H9 (cell line): ENCODE results near the gene EXOC6. TPM values are rescaled to one million over a fixed set of nuclear protein-coding genes. Genes with fewer than 3 reads are reported as not detected.

Experiments
- DNase-seq: peaks from one replicate; pipeline ENCODE4 v3.0.0-alpha.2; 2017
- H2AFZ ChIP-seq: one replicate; pipeline ENCODE4 v1.6.1; 2013; ENCODE audit warnings: mild to moderate bottlenecking, low read length, control low read depth, moderate library complexity
- H2AK5ac ChIP-seq: 2 replicates; pipeline ENCODE4 v1.6.1; 2013; ENCODE audit warnings: low read length, control low read depth, mixed read lengths; ENCODE audit not compliant: insufficient read length
- H2BK120ac ChIP-seq: one replicate; pipeline ENCODE4 v1.6.1; 2013; ENCODE audit warnings: low read depth, mild to moderate bottlenecking, low read length, control low read depth, inconsistent platforms; ENCODE audit not compliant: poor library complexity, severe bottlenecking
- H2BK12ac ChIP-seq: 2 replicates; pipeline ENCODE4 v1.6.1; 2013; ENCODE audit warnings: low read length, control low read depth, mixed read lengths, low read depth; ENCODE audit not compliant: insufficient read length
- H2BK15ac ChIP-seq: 2 replicates; pipeline ENCODE4 v1.6.1; 2013; ENCODE audit warnings: low read depth, low read length, control low read depth
- H2BK20ac ChIP-seq: one replicate; pipeline ENCODE4 v1.6.1; 2013; ENCODE audit warnings: low read depth, mild to moderate bottlenecking, low read length, control low read depth, inconsistent platforms; ENCODE audit not compliant: poor library complexity, severe bottlenecking
- H2BK5ac ChIP-seq: 2 replicates; pipeline ENCODE4 v1.6.1; 2013; ENCODE audit warnings: low read length, control low read depth, mixed read lengths; ENCODE audit not compliant: insufficient read length
- H3K14ac ChIP-seq: 2 replicates; pipeline ENCODE4 v1.6.1; 2013; ENCODE audit warnings: low read length, control low read depth; ENCODE audit not compliant: insufficient read depth
- H3K18ac ChIP-seq: 2 replicates; pipeline ENCODE4 v1.6.1; 2013; ENCODE audit warnings: low read depth, mild to moderate bottlenecking, mixed read lengths, low read length, control low read depth; ENCODE audit not compliant: insufficient read length
- H3K23ac ChIP-seq: 2 replicates; pipeline ENCODE4 v1.6.1; 2013; ENCODE audit warnings: low read length, control low read depth, mixed read lengths, low read depth; ENCODE audit not compliant: insufficient read length
- H3K23me2 ChIP-seq: 2 replicates; pipeline ENCODE4 v1.6.1; 2013; ENCODE audit warnings: low read depth, mild to moderate bottlenecking, mixed read lengths, low read length, control low read depth; ENCODE audit not compliant: insufficient read length, poor library complexity, severe bottlenecking
- H3K27ac ChIP-seq: 2 replicates; pipeline ENCODE4 v1.5.1; 2013; ENCODE audit warnings: low read length, control low read depth, mixed read lengths, low read depth; ENCODE audit not compliant: insufficient read length
- H3K27me3 ChIP-seq: 2 replicates; pipeline ENCODE4 v1.6.1; 2013; ENCODE audit warnings: low read length, control low read depth, inconsistent platforms; ENCODE audit not compliant: insufficient read depth
- H3K4ac ChIP-seq: 2 replicates; pipeline ENCODE4 v1.6.1; 2013; ENCODE audit warnings: low read depth, mild to moderate bottlenecking, control low read depth, inconsistent platforms, low read length, moderate library complexity
- H3K4me1 ChIP-seq: 2 replicates; pipeline ENCODE4 v1.6.1; 2013; ENCODE audit warnings: low read length, control low read depth, inconsistent platforms; ENCODE audit not compliant: insufficient read depth
- H3K4me2 ChIP-seq: 2 replicates; pipeline ENCODE4 v1.6.1; 2013; ENCODE audit warnings: low read length, control low read depth, mixed read lengths; ENCODE audit not compliant: insufficient read length, insufficient read depth
- H3K56ac ChIP-seq: 2 replicates; pipeline ENCODE4 v1.6.1; 2013; ENCODE audit warnings: low read depth, mild to moderate bottlenecking, mixed read lengths, low read length, control low read depth; ENCODE audit not compliant: insufficient read length
- H3K79me1 ChIP-seq: 2 replicates; pipeline ENCODE4 v1.6.1; 2013; ENCODE audit warnings: low read depth, mild to moderate bottlenecking, moderate library complexity, low read length, control low read depth, inconsistent platforms; ENCODE audit not compliant: insufficient read depth, poor library complexity, severe bottlenecking
- H3K79me2 ChIP-seq: 2 replicates; pipeline ENCODE4 v1.6.1; 2013; ENCODE audit warnings: low read length, control low read depth, inconsistent platforms; ENCODE audit not compliant: insufficient read depth
- H3K9ac ChIP-seq: 2 replicates; pipeline ENCODE4 v1.6.1; 2013; ENCODE audit warnings: low read length, control low read depth, mixed read lengths; ENCODE audit not compliant: insufficient read length; ENCODE audit errors: extremely low read depth
- H3K9me3 ChIP-seq: one replicate; pipeline ENCODE4 v1.6.1; 2013; ENCODE audit warnings: low read depth, low read length, inconsistent platforms; ENCODE audit not compliant: control insufficient read depth
- H3T11ph ChIP-seq: one replicate; pipeline ENCODE4 v1.6.1; 2013; ENCODE audit warnings: mild to moderate bottlenecking, low read length, control low read depth, inconsistent platforms
- H4K20me1 ChIP-seq: one replicate; pipeline ENCODE4 v1.6.1; 2013; ENCODE audit not compliant: control insufficient read depth, insufficient read length, insufficient read depth
- H4K5ac ChIP-seq: 2 replicates; pipeline ENCODE4 v1.6.1; 2013; ENCODE audit warnings: low read depth, mild to moderate bottlenecking, mixed read lengths, low read length, control low read depth; ENCODE audit not compliant: insufficient read length
- H4K8ac ChIP-seq: replicated peaks from 2 replicates; pipeline ENCODE4 v1.6.1; 2013; ENCODE audit warnings: low read length, control low read depth, mixed read lengths, low read depth; ENCODE audit not compliant: insufficient read length
- H4K91ac ChIP-seq: 2 replicates; pipeline ENCODE4 v1.6.1; 2013; ENCODE audit warnings: low read depth, mild to moderate bottlenecking, moderate library complexity, mixed read lengths, low read length, control low read depth; ENCODE audit not compliant: insufficient read length
- H3K27ac Mint-ChIP-seq, 3 experiments: 2 replicates in 2 of 3; 3 replicates in 1 of 3; pipeline ENCODE4 v1.8.0; 2020 to 2021; ENCODE audit warnings: mixed read lengths in 3 of 3, mild to moderate bottlenecking in 1 of 3, moderate library complexity in 1 of 3
- H3K27me3 Mint-ChIP-seq: 2 replicates; pipeline ENCODE4 v1.8.0; 2021; ENCODE audit warnings: low read depth, mild to moderate bottlenecking, moderate library complexity, mixed read lengths
- H3K36me3 Mint-ChIP-seq, 3 experiments: 2 replicates in 2 of 3; 3 replicates in 1 of 3; pipeline ENCODE4 v1.8.0; 2020 to 2021; ENCODE audit warnings: low read depth in 3 of 3, mixed read lengths in 3 of 3; ENCODE audit not compliant: insufficient read depth in 1 of 3
- H3K4me1 Mint-ChIP-seq, 2 experiments: 2 replicates each; pipeline ENCODE4 v1.8.0; 2020; ENCODE audit warnings: mixed read lengths in 2 of 2
- H3K4me3 Mint-ChIP-seq, 2 experiments: 2 replicates in 1 of 2; 3 replicates in 1 of 2; pipeline ENCODE4 v1.8.0; 2020 to 2021; ENCODE audit warnings: mild to moderate bottlenecking in 2 of 2, mixed read lengths in 2 of 2, moderate library complexity in 1 of 2
- H3K9me3 Mint-ChIP-seq, 2 experiments: 2 replicates in 1 of 2; 3 replicates in 1 of 2; pipeline ENCODE4 v1.8.0; 2020; ENCODE audit warnings: mild to moderate bottlenecking in 2 of 2, mixed read lengths in 2 of 2, moderate library complexity in 1 of 2
- CTCF ChIP-seq: fragments of 200-600 bp; sonication (generic); conservative IDR thresholded peaks from 3 replicates; pipeline ENCODE4 v1.8.0; 2021; ENCODE audit warnings: antibody characterized with exemption, mild to moderate bottlenecking
- WGBS: extraction: QIAGEN DNeasy Blood & Tissue Kit; methylation state at CpG from one replicate; pipeline ENCODE4 v1.1.7; 2013; ENCODE audit warnings: missing lambda C conversion rate, low lambda C conversion rate, mixed read lengths; ENCODE audit not compliant: insufficient read length; ENCODE audit errors: extremely low coverage; 5-methylcytosine and 5-hydroxymethylcytosine counted together
- total RNA-seq: library from RNA; stranded (reverse); gene quantifications from 2 replicates; pipeline ENCODE4 v1.2.1, GENCODE V29; 2021

EXOC6 gene
- total RNA-seq, 1 experiment from 2014 or later: 9.0 TPM

GRCh38 chr10:92957223-92958010 lies 109.1 kb downstream of the EXOC6 start:
- no peaks in the 10 kb centered on the region for H3K79me1 ChIP-seq
- H2BK12ac ChIP-seq: no peak overlapping the region
- no peak overlapping the region for H4K8ac ChIP-seq
- H3K56ac ChIP-seq: no peak overlapping the region
- no peaks in the 10 kb centered on the region for H3K79me2 ChIP-seq
- Mint-ChIP-seq H3K4me1 (no peaks in the 10 kb centered on the region), H3K36me3 (0 out of 7 replicates have a peak, but pooled peaks cover 0 to 3% (median 0%) of the 10 kb centered on the region in 3 experiments), H3K4me3 (no peak overlapping the region), H3K9me3 (no peaks in the 10 kb centered on the region), H3K27me3 (no peaks in the 10 kb centered on the region), H3K27ac (no peak overlapping the region)
- H4K5ac ChIP-seq: no peak overlapping the region
- no peak overlapping the region for H3K4me2 ChIP-seq
- H3K9me3 ChIP-seq: no peaks in the 10 kb centered on the region
- no peaks in the 10 kb centered on the region for H3K27me3 ChIP-seq
- no peak overlapping the region for H2AK5ac ChIP-seq
- no peak overlapping the region for H2AFZ ChIP-seq
- no peaks in the 10 kb centered on the region for H3K23me2 ChIP-seq
- no peak overlapping the region for H4K91ac ChIP-seq
- no peak overlapping the region for H3K18ac ChIP-seq
- no peak overlapping the region for H2BK120ac ChIP-seq
- no peak overlapping the region for H3K14ac ChIP-seq
- no peak overlapping the region for H2BK20ac ChIP-seq
- H4K20me1 ChIP-seq: no peaks in the 10 kb centered on the region
- DNase-seq: no peak
- no peak overlapping the region for H2BK5ac ChIP-seq
- H3K27ac ChIP-seq: no peak overlapping the region
- H2BK15ac ChIP-seq: no peak overlapping the region
- H3K4ac ChIP-seq: no peak overlapping the region
- no peak overlapping the region for H3T11ph ChIP-seq
- H3K9ac ChIP-seq: no peak overlapping the region
- H3K4me1 ChIP-seq: no peaks in the 10 kb centered on the region
- no peak for TF ChIP-seq CTCF
- no peak overlapping the region for H3K23ac ChIP-seq
- no CpG with 5 or more reads among the region's 2 CpGs for WGBS
